BLaER1 treated with 17β-estradiol and CSF1 and Interleukin-3, amounts not matched to agents 10 nM and 100 nM (cell line): Measurements from ENCODE around the gene MTARC1.
A peak's percentile ranks its signal among the peaks of the same experiment; 100 is the strongest.

Experiments
- H3K27ac ChIP-seq, 11 experiments: shearing (Covaris generic); formaldehyde crosslinking; 2 replicates each; pipeline ENCODE4 v1.8.1; 2022
- H3K27me3 ChIP-seq, 11 experiments: shearing (Covaris generic); formaldehyde crosslinking; 2 replicates each; pipeline ENCODE4 v1.8.1; 2022
- H3K36me3 ChIP-seq, 11 experiments: shearing (Covaris generic); formaldehyde crosslinking; 2 replicates each; pipeline ENCODE4 v1.8.1; 2022
- H3K4me1 ChIP-seq, 10 experiments: shearing (Covaris generic); formaldehyde crosslinking; 2 replicates each; pipeline ENCODE4 v1.8.1; 2022
- H3K4me2 ChIP-seq, 11 experiments: shearing (Covaris generic); formaldehyde crosslinking; 2 replicates each; pipeline ENCODE4 v1.8.1; 2022
- H3K4me3 ChIP-seq, 10 experiments: shearing (Covaris generic); formaldehyde crosslinking; 2 replicates each; pipeline ENCODE4 v1.8.1; 2022
- H3K9ac ChIP-seq, 11 experiments: shearing (Covaris generic); formaldehyde crosslinking; 2 replicates each; pipeline ENCODE4 v1.8.1; 2022
- H3K9me3 ChIP-seq, 11 experiments: shearing (Covaris generic); formaldehyde crosslinking; replicated peaks in 1 of 11; 2 replicates each; pipeline ENCODE4 v1.8.1; 2022
- H4K20me1 ChIP-seq, 11 experiments: shearing (Covaris generic); formaldehyde crosslinking; 2 replicates each; pipeline ENCODE4 v1.8.1; 2022
- Cebpa-rat ChIP-seq, 11 experiments: shearing (Covaris generic); IDR thresholded peaks; 2 replicates each; pipeline ENCODE4 v1.8.1; 2022

Gene MTARC1

DNA sequence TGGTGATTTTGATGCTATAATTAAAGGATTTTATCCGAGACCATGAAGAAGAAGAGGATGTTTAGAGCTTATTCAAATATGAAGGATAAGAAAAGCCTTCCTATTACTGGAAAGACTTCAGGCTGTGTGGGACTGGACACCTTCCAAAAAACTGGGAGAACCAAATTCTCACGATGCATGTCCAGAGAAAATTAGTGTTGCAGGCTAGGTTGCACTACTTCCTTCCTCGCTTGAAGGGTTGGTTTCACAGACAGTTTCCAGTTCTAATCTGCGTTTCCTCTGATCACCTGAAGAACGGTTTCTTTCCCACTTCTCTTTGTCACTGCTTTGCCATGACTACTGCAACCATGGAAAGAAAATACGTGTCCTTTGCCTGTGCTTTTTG is 36.6 kb upstream of the MTARC1 start:
- no peak overlapping the region for H3K4me2 ChIP-seq
- no peaks in the 10 kb centered on the region for H4K20me1 ChIP-seq
- H3K9ac ChIP-seq = no peak overlapping the region
- H3K4me1 ChIP-seq = peaks cover under 1 to 9% (median 6%) of the 10 kb centered on the region in 10 experiments; a peak in 18 of 20 replicates
- peaks cover 17 to 29% (median 25%) of the 10 kb centered on the region in 11 experiments for H3K9me3 ChIP-seq
- no peaks in the 10 kb centered on the region for H3K36me3 ChIP-seq
- no peak overlapping the region for H3K27ac ChIP-seq
- H3K4me3 ChIP-seq = no peak overlapping the region
- no peak for TF ChIP-seq Cebpa-rat (IDR thresholded peaks at IDR 0.05)
- peaks cover 25 to 43% (median 38%) of the 10 kb centered on the region in 11 experiments for H3K27me3 ChIP-seq

DNA sequence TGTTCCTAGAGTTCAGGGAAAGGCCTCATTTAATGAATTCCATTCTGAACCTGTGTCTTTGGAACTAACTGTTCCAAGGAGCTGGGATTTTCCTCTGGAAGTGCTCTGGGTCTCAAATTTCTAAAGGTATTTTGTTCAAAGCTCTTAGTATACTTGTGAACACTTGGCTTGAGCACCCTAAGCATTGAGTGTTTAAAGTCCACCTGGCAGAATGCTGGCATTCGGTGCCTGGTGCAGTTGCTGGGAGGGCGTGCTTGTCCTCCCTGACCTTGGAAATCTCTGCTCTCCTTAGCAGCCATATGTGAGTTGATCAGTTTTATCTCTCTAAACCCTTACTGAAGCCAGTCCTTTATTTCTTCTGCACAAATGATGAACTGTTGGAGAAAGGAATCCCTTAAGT is 35.6 kb upstream of the MTARC1 start:
- Histone ChIP-seq H3K27ac (no peak overlapping the region), H4K20me1 (no peaks in the 10 kb centered on the region), H3K36me3 (no peaks in the 10 kb centered on the region), H3K9me3 (peaks cover 17 to 29% (median 25%) of the 10 kb centered on the region in 11 experiments), H3K9ac (no peak overlapping the region), H3K4me3 (no peak overlapping the region), H3K27me3 (peaks cover 25 to 43% (median 38%) of the 10 kb centered on the region in 11 experiments), H3K4me1 (peaks cover 7 to 17% (median 13%) of the 10 kb centered on the region in 10 experiments; a peak in 19 of 20 replicates), H3K4me2 (no peak overlapping the region)
- TF ChIP-seq Cebpa-rat (IDR thresholded peaks at IDR 0.05) = no peak

DNA sequence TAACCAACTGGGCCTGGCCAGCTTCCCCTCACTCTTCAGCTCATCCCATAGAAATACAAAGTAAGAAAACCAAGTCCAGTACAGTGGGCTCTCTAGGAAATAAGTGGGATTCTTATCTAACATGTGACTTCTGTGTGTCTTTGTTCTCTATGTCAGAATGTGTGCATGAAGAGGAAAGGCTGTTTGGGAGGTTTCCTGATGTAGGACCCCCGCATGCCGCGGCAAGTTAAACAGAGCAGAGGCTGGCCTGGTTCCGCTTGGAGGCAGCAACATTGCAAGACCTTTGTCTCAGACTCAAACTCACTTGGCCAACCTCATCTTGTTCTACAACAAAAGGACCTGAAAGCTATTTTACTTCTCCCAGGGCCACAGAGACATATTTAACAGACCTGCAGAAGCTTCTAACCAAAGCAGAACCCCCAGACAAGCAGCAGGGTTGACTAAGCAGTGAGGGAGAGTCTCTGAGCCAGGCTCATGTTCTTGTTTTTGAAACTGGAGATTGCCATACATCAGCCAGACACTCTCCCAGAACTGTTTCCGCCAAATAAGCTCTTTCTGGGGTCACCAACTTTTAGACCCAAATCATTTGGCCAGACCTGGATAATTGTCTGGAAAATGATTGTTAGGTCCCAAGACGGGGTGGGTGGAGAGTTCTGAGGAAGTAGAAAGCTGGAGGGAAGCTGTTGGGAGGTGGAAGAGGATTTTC is 32.3 kb upstream of the MTARC1 start:
- no peaks in the 10 kb centered on the region for H3K36me3 ChIP-seq
- H3K27ac ChIP-seq = no peak overlapping the region
- peaks cover 7 to 17% (median 13%) of the 10 kb centered on the region in 10 experiments; a peak in 19 of 20 replicates for H3K4me1 ChIP-seq
- no peak overlapping the region for H3K9ac ChIP-seq
- peaks cover 0 to 9% (median 5%) of the 10 kb centered on the region in 11 experiments; a peak in 11 of 22 replicates for H3K9me3 ChIP-seq
- peaks cover 1 to 12% (median 10%) of the 10 kb centered on the region in 11 experiments; a peak in 20 of 22 replicates for H3K27me3 ChIP-seq
- no peaks in the 10 kb centered on the region for H4K20me1 ChIP-seq
- no peak for TF ChIP-seq Cebpa-rat (IDR thresholded peaks at IDR 0.05)
- H3K4me3 ChIP-seq = no peak overlapping the region
- peak overlapping the region in 8 of 11 experiments; percentile 33 to 64 (median 55); a peak in 14 of 22 replicates for H3K4me2 ChIP-seq

DNA sequence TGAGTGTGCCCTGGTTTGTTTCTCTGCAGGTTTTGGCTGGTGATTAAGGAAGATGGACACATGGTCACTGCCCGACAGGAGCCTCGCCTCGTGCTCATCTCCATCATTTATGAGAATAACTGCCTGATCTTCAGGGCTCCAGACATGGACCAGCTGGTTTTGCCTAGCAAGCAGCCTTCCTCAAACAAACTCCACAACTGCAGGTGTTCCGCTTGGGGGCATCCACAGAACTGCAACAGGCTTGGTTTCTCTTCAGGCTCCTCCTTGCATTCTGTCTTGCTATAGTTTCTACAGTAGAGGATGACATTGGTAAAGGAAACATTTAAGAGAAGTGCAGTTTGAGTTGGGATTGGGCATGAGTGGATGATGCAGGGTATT is 31.8 kb upstream of the MTARC1 start:
- TF ChIP-seq Cebpa-rat (IDR thresholded peaks at IDR 0.05) = no peak

DNA sequence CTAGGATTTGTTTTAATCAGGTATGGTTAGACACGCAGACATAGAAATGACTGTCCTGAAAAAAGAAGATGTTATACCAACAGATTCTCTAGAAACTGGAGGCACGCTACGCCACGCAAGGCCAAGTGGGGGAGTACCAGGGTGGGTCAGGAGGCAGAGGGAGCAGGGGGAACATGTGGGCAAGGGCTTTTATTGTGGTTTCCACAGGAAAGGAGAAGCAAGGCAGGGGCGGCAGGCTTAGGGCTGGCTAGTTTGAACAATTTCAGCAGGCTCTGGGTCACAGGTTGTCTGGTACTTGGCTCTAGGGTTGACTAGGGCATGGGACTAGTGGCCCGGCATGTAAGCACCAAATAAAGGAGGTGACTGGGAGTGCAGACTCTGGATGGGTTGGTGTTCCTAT is 31.4 kb upstream of the MTARC1 start:
- H3K36me3 ChIP-seq = no peaks in the 10 kb centered on the region
- peak overlapping the region in 10 of 11 experiments; percentile 9 to 64 (median 52); a peak in 18 of 22 replicates for H3K4me2 ChIP-seq
- H3K4me3 ChIP-seq = no peak overlapping the region
- no peaks in the 10 kb centered on the region for H3K9me3 ChIP-seq
- TF ChIP-seq Cebpa-rat (IDR thresholded peaks at IDR 0.05) = no peak
- H4K20me1 ChIP-seq = no peaks in the 10 kb centered on the region
- H3K27ac ChIP-seq = no peak overlapping the region
- peaks cover 7 to 17% (median 13%) of the 10 kb centered on the region in 10 experiments; a peak in 19 of 20 replicates for H3K4me1 ChIP-seq
- peaks cover 0 to 2% (median under 1%) of the 10 kb centered on the region in 11 experiments; a peak in 6 of 22 replicates for H3K27me3 ChIP-seq
- H3K9ac ChIP-seq = no peak overlapping the region

More for the DNA sequence above, 31.8 kb upstream of the MTARC1 start:
- Histone ChIP-seq H3K27me3 (peaks cover 0 to 6% (median 4%) of the 10 kb centered on the region in 11 experiments; a peak in 12 of 22 replicates), H3K36me3 (no peaks in the 10 kb centered on the region), H3K4me1 (peaks cover 7 to 17% (median 13%) of the 10 kb centered on the region in 10 experiments; a peak in 19 of 20 replicates), H3K4me2 (peak overlapping the region in 10 of 11 experiments; percentile 9 to 64 (median 52); a peak in 18 of 22 replicates), H3K9ac (no peak overlapping the region), H4K20me1 (no peaks in the 10 kb centered on the region), H3K9me3 (peaks cover 0 to 3% (median 0%) of the 10 kb centered on the region in 11 experiments; a peak in 1 of 22 replicates), H3K27ac (no peak overlapping the region), H3K4me3 (no peak overlapping the region)

DNA sequence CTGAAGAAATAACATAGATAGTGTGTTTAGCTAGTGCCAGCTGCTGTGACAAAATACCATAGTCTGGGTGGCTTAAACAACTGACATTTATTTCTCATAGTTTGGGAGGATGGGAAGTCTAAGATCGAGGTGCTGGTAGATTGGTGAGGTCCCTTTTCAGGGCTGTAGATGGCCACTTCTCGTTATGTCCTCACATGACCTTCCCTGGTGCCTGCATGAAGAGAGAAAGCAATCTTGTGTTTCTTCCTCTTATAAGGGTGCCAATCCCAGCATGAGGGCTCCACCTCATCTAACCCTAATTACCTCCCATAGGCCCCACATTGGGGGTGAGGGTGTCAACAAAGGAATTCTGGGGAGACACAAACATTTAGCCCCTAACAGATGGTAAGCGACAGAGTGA is 29.3 kb upstream of the MTARC1 start:
- no peak for TF ChIP-seq Cebpa-rat (IDR thresholded peaks at IDR 0.05)
- Histone ChIP-seq H3K4me2 (no peak overlapping the region), H4K20me1 (no peaks in the 10 kb centered on the region), H3K9ac (no peak overlapping the region), H3K9me3 (no peaks in the 10 kb centered on the region), H3K27me3 (no peaks in the 10 kb centered on the region), H3K36me3 (no peaks in the 10 kb centered on the region), H3K4me3 (no peak overlapping the region), H3K27ac (no peak overlapping the region), H3K4me1 (peaks cover 7 to 17% (median 13%) of the 10 kb centered on the region in 10 experiments; a peak in 19 of 20 replicates)

DNA sequence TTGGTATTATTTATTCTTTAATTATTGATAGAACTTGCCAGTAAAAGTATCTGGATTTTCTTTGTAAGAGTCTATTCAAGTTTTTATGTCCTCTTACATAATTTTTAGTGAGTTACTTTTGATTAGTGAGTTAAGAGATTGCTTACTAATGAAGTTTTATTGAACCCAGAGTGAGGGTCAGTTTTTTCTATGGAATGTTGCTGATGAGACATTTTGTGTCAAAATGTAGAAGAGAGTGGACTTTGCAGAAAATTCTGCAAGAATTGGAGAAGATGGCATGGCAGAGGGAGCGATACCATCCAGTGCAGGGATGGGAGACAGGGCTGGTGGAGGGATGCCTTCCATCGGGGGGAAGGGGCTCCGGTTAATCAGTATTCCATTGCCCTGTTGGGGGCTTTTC is 27.6 kb upstream of the MTARC1 start:
- H3K9ac ChIP-seq = no peak overlapping the region
- H4K20me1 ChIP-seq = no peaks in the 10 kb centered on the region
- H3K27ac ChIP-seq = no peak overlapping the region
- peaks cover 7 to 17% (median 13%) of the 10 kb centered on the region in 10 experiments; a peak in 19 of 20 replicates for H3K4me1 ChIP-seq
- no peak for TF ChIP-seq Cebpa-rat (IDR thresholded peaks at IDR 0.05)
- no peak overlapping the region for H3K4me3 ChIP-seq
- no peaks in the 10 kb centered on the region for H3K27me3 ChIP-seq
- H3K36me3 ChIP-seq = no peaks in the 10 kb centered on the region
- no peaks in the 10 kb centered on the region for H3K9me3 ChIP-seq
- no peak overlapping the region for H3K4me2 ChIP-seq

DNA sequence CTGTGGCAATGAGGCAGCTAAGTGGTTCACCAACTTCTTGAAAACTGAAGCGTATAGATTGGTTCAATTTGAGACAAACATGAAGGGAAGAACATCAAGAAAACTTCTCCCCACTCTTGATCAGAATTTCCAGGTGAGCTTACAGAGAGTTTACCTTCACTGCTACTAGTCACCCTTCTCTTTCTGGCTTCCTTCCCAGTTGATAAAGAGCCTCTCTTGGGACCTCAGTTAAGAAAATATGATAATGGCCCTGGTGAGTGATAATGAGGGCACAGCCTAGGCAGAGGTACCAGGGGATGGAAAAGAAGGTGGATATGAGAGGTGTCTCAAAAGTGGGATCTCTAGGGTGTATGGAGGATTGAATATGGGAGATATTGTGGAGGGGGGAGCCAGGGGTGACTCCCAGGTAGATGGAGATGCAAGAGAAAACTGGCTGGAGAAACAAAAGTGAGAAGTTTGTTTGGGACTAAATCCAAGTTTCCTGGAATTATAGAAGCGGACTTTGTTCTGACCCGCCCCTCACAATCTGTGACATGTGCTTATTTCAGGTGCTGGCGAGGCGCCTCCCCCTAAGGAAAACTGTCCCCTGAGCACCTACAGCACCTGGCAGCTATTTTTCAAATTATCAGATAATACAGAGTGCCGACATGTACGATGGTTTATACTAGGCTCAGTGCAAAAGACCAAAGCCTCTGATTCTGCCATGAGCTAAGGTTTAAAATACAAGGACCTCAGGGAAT is 24.9 kb upstream of the MTARC1 start:
- Histone ChIP-seq H3K4me3 (no peak overlapping the region), H3K27ac (no peak overlapping the region), H3K36me3 (no peaks in the 10 kb centered on the region), H3K9ac (no peak overlapping the region), H4K20me1 (no peaks in the 10 kb centered on the region), H3K4me1 (no peaks in the 10 kb centered on the region), H3K27me3 (no peaks in the 10 kb centered on the region), H3K4me2 (no peak overlapping the region), H3K9me3 (no peaks in the 10 kb centered on the region)
- no peak for TF ChIP-seq Cebpa-rat (IDR thresholded peaks at IDR 0.05)

DNA sequence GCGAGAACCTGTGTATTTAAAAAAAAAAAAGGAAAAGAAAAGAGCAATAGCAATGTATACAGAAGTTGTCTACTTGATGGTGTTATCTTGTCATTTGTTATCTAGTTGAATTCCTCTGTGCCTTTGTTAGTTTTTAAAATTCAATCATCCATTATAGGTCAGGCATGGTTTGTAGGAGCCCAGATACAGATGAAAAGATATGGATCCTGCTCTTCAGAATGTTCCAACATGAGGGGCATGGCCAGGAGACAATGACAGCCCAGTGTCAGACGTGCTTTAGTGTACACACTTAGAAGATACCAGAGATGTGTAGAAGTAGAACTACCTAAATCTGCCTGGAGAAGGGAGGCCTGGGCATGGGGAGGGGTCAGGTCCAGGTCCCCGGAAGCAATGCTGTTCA is 22.0 kb upstream of the MTARC1 start:
- no peaks in the 10 kb centered on the region for H4K20me1 ChIP-seq
- no peaks in the 10 kb centered on the region for H3K36me3 ChIP-seq
- H3K27me3 ChIP-seq = no peaks in the 10 kb centered on the region
- H3K4me2 ChIP-seq = no peak overlapping the region
- peaks cover 0 to 25% (median 21%) of the 10 kb centered on the region in 10 experiments; a peak in 15 of 20 replicates for H3K4me1 ChIP-seq
- peaks cover 0 to 3% (median 0%) of the 10 kb centered on the region in 11 experiments; a peak in 1 of 22 replicates for H3K9me3 ChIP-seq
- H3K27ac ChIP-seq = no peak overlapping the region
- no peak overlapping the region for H3K9ac ChIP-seq
- TF ChIP-seq Cebpa-rat (IDR thresholded peaks at IDR 0.05) = no peak
- no peak overlapping the region for H3K4me3 ChIP-seq
